Testis (tissue), 3 donors: ENCODE results near the gene RECQL. TPM values are rescaled to one million over a fixed set of nuclear protein-coding genes. Genes with fewer than 3 reads are reported as not detected.
"Not testable (repeated sequence)": the region's sequence is repeated elsewhere in the genome, so short reads cannot be mapped to it uniquely, and the experiment has no call there.

Experiments
- DNase-seq: peaks from one replicate; pipeline ENCODE4 v3.0.0-alpha.2; 2019
- H3K27ac ChIP-seq, 2 donors: fragments of 200-600 bp; sonication (generic); one replicate each; pipeline ENCODE4 v1.5.1; 2019
- H3K27me3 ChIP-seq: fragments of 200-600 bp; sonication (generic); one replicate; pipeline ENCODE4 v1.5.1; 2019
- H3K36me3 ChIP-seq: fragments of 200-600 bp; sonication (generic); one replicate; pipeline ENCODE4 v1.5.1; 2017; ENCODE audit warnings: low read depth; ENCODE audit errors: missing control alignments
- H3K4me1 ChIP-seq: fragments of 200-600 bp; sonication (generic); one replicate; pipeline ENCODE4 v1.5.1; 2019
- H3K4me3 ChIP-seq, 2 donors: fragments of 200-600 bp; sonication (generic); one replicate each; pipeline ENCODE4 v1.5.1; 2017 to 2019
- H3K9me3 ChIP-seq: fragments of 200-600 bp; sonication (generic); one replicate; pipeline ENCODE4 v1.5.1; 2017
- CTCF ChIP-seq, 3 experiments: fragments of 450-650 bp in 2 of 3; fragments of 200-600 bp in 1 of 3; sonication (generic) in 1 of 3; IDR thresholded peaks; one replicate each; pipeline ENCODE4 v1.5.1; 2016 to 2019; ENCODE audit warnings: antibody characterized with exemption in 3 of 3, mild to moderate bottlenecking in 2 of 3, moderate library complexity in 1 of 3
- POLR2A ChIP-seq: fragments of 450-650 bp; IDR thresholded peaks from one replicate; pipeline ENCODE4 v1.6.1; 2017; ENCODE audit warnings: antibody characterized with exemption, mild to moderate bottlenecking, moderate library complexity
- WGBS, 2 donors: methylation state at CpG; one replicate each; pipeline ENCODE4 v1.1.5; 2018; 5-methylcytosine and 5-hydroxymethylcytosine counted together
- intact Hi-C: fragments of 100-400 bp; cut with DNase I; formaldehyde crosslinking; loops from one replicate; pipeline ENCODE4 v1.15.1; 2023; ENCODE audit warnings: low total_unique reads
- polyA plus RNA-seq: library from polyadenylated mRNA; stranded (reverse); fragments of 350-450 nt; fragmentation: Illumina TruSeq; extraction: RNeasy Lipid Tissue Mini Kit (QIAGEN cat#74804); gene quantifications from one replicate; pipeline ENCODE4 v1.2.3, GENCODE V29; 2014; ENCODE audit warnings: low read depth, low replicate concordance; ENCODE audit not compliant: insufficient read depth
- total RNA-seq, 2 donors: library from RNA; depleted of rRNA; stranded (reverse); fragments of >200 nt; gene quantifications; one replicate each; pipeline ENCODE4 v1.2.3, GENCODE V29; 2016

The RECQL gene
- total and polyA plus RNA-seq, 3 donors from 2014 or later, result 9.8 to 21.6 (median 15.2) TPM

DNA sequence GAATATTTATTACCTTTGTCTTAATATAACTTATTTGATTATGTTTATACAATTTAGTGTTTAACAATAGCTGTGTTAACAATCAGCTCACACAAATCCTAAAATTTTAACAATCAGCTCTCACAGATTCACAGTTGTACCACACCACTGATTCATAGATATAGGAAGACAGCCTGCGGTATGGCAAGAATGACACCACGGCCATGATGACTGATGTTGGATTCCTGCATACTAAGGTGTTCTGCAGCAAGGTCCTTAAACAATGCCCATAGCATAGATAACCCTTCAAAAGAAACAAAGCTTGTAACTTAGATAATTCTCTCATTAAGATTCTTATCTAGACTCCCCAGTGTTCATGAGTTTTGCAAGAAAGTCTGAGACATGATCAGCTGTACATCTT, 67.9 kb downstream of the RECQL start:
- Histone ChIP-seq H3K9me3 (no peaks in the 10 kb centered on the region), H3K36me3 (no peaks in the 10 kb centered on the region), H3K27me3 (no peaks in the 10 kb centered on the region), H3K27ac (no peak overlapping the region), H3K4me1 (no peaks in the 10 kb centered on the region), H3K4me3 (no peak overlapping the region)
- TF ChIP-seq POLR2A (no peak), CTCF (IDR thresholded peaks at IDR 0.05) (no peak)
- no peak for DNase-seq
- intact Hi-C loops, result no loop called here
- WGBS, 2 donors, result 77 to 89% methylated on average over 2 of the region's 2 CpGs

- WGBS, 2 donors, result 59 to 69% methylated on average over 4 of the region's 4 CpGs
- H3K4me3 ChIP-seq, result no peak overlapping the region
- H3K4me1 ChIP-seq, result no peaks in the 10 kb centered on the region
- H3K27ac ChIP-seq, result no peak overlapping the region
- no peaks in the 10 kb centered on the region for H3K27me3 ChIP-seq
- TF ChIP-seq POLR2A, result no peak
- TF ChIP-seq CTCF (IDR thresholded peaks at IDR 0.05), result no peak
- no peaks in the 10 kb centered on the region for H3K36me3 ChIP-seq
- intact Hi-C loops, result no loop called here
- no peak for DNase-seq
- H3K9me3 ChIP-seq, result no peaks in the 10 kb centered on the region
These were observed 71.4 kb downstream of the RECQL start for GRCh38 chr12:21429994-21430393.

DNA sequence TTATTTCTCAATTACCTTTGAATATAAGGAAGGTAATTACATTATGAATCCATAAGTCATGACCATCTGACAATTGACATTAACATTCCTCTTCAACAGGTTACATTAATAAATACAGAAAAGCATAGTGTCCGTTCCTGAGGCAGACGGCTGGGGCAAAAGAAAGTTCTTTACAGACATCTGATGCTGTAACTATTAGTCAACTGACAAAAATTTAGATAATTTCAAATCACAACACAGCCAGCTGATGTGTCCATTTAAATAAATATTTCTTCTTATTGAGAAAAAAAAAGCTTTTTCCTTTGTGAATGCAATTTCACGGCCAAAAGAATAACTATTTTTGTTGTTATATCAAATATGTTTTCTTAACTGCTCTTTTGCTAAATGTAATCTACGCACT, 73.2 kb downstream of the RECQL start:
- H3K27ac ChIP-seq, result no peak overlapping the region
- no peak overlapping the region for H3K4me3 ChIP-seq
- DNase-seq, result no peak
- intact Hi-C loops, result no loop called here
- no peaks in the 10 kb centered on the region for H3K36me3 ChIP-seq
- 83 to 90% methylated on average over 4 of the region's 4 CpGs for WGBS, 2 donors
- no peaks in the 10 kb centered on the region for H3K9me3 ChIP-seq
- TF ChIP-seq POLR2A, result no peak
- no peak for TF ChIP-seq CTCF (IDR thresholded peaks at IDR 0.05)
- H3K27me3 ChIP-seq, result no peaks in the 10 kb centered on the region
- H3K4me1 ChIP-seq, result no peaks in the 10 kb centered on the region

GRCh38 chr12:21419009-21419699, 82.3 kb downstream of the RECQL start:
- 87 to 88% methylated on average over 13 to 29 of the region's 30 CpGs for WGBS, 2 donors
- H3K27me3 ChIP-seq, DNase-seq, H3K36me3 ChIP-seq, H3K4me1 ChIP-seq, H3K9me3 ChIP-seq, H3K27ac ChIP-seq, intact Hi-C loops, H3K4me3 ChIP-seq: not testable (repeated sequence)

Other genes with a start within 250 kb of the RECQL start
- gene SLCO1A2, start 166.7 kb downstream of the RECQL start, total RNA-seq, result 1 to 10 TPM; 2.7 TPM
- 0.87 TPM for gene SLCO1A2, start 166.7 kb downstream of the RECQL start, polyA plus RNA-seq
- gene IAPP, start 128.7 kb downstream of the RECQL start, total RNA-seq, result not detected
- gene IAPP, start 128.7 kb downstream of the RECQL start, polyA plus RNA-seq, result 5.7 TPM
- gene PYROXD1, start 64.0 kb downstream of the RECQL start, total RNA-seq, result 10 to 100 TPM; 20.7 to 25.1 TPM
- 18.0 TPM for gene PYROXD1, start 64.0 kb downstream of the RECQL start, polyA plus RNA-seq
- gene GOLT1B, start 154 bp upstream of the RECQL start, total RNA-seq, result 10 to 100 TPM; 13.7 to 13.9 TPM
- gene GOLT1B, start 154 bp upstream of the RECQL start, polyA plus RNA-seq, result 24.6 TPM
- gene SPX, start 24.7 kb upstream of the RECQL start, total RNA-seq, result 1 to 10 TPM in 1 of 2 donors, under 1 TPM in 1; 0.93 to 2.1 TPM
- 1.5 TPM for gene SPX, start 24.7 kb upstream of the RECQL start, polyA plus RNA-seq
- gene GYS2, start 103.2 kb upstream of the RECQL start, total RNA-seq, result not detected
- not detected for gene GYS2, start 103.2 kb upstream of the RECQL start, polyA plus RNA-seq
- 100 to 1,000 TPM; 196 to 259 TPM for gene LDHB, start 156.2 kb upstream of the RECQL start, total RNA-seq
- 158 TPM for gene LDHB, start 156.2 kb upstream of the RECQL start, polyA plus RNA-seq